ENCODE results near the gene GPC6.

The GPC6 gene

GRCh38 chr13:93765811-93766210 is 539.2 kb downstream of the GPC6 start:
- no peak for DNase-seq (ENCODE audit: low read depth)
- no peak for TF ChIP-seq CTCF (IDR thresholded peaks at IDR 0.05; ENCODE audit: low read depth, low read length, missing control alignments)
- no peak overlapping the region for H3K4me3 ChIP-seq (ENCODE audit: low read depth, low read length)

- no peak overlapping the region for H3K4me3 ChIP-seq (ENCODE audit: low read depth, low read length)
- DNase-seq (ENCODE audit: low read depth), result no peak
- no peak for TF ChIP-seq CTCF (IDR thresholded peaks at IDR 0.05; ENCODE audit: low read depth, low read length, missing control alignments)
Measured at GRCh38 chr13:93766719-93767118, 540.1 kb downstream of the GPC6 start.

- TF ChIP-seq CTCF (IDR thresholded peaks at IDR 0.05; ENCODE audit: low read depth, low read length, missing control alignments), result no peak
- H3K4me3 ChIP-seq (ENCODE audit: low read depth, low read length), result no peak overlapping the region
- no peak for DNase-seq (ENCODE audit: low read depth)
Measured at GRCh38 chr13:93767180-93767916, 540.7 kb downstream of the GPC6 start.

GRCh38 chr13:93767917-93768409 is 541.4 kb downstream of the GPC6 start:
- H3K4me3 ChIP-seq (ENCODE audit: low read depth, low read length), result no peak overlapping the region
- TF ChIP-seq CTCF (IDR thresholded peaks at IDR 0.05; ENCODE audit: low read depth, low read length, missing control alignments), result no peak
- DNase-seq (ENCODE audit: low read depth), result no peak

GRCh38 chr13:93769101-93769500 is 542.5 kb downstream of the GPC6 start:
- TF ChIP-seq CTCF (IDR thresholded peaks at IDR 0.05; ENCODE audit: low read depth, low read length, missing control alignments), result no peak
- H3K4me3 ChIP-seq (ENCODE audit: low read depth, low read length), result no peak overlapping the region
- no peak for DNase-seq (ENCODE audit: low read depth)

GRCh38 chr13:93769607-93770006 is 543.0 kb downstream of the GPC6 start:
- TF ChIP-seq CTCF (IDR thresholded peaks at IDR 0.05; ENCODE audit: low read depth, low read length, missing control alignments), result no peak
- no peak for DNase-seq (ENCODE audit: low read depth)
- no peak overlapping the region for H3K4me3 ChIP-seq (ENCODE audit: low read depth, low read length)

GRCh38 chr13:93771227-93771626 is 544.6 kb downstream of the GPC6 start:
- no peak for DNase-seq (ENCODE audit: low read depth)
- TF ChIP-seq CTCF (IDR thresholded peaks at IDR 0.05; ENCODE audit: low read depth, low read length, missing control alignments), result no peak

More at GRCh38 chr13:93771227-93771626, 544.6 kb downstream of the GPC6 start:
- no peak overlapping the region for H3K4me3 ChIP-seq (ENCODE audit: low read depth, low read length)

Data from GM12864 (cell line).